Measurements from ENCODE around the gene CNPY1. TPM values are rescaled to one million over a fixed set of nuclear protein-coding genes. Genes with fewer than 3 reads are reported as not detected.

CNPY1 gene
- total RNA-seq, 8 experiments from 2014 or later = 0.17 to 0.46 (median 0.28) TPM; not detected in 5

- in situ Hi-C loops (cut with MboI; ENCODE audit: low pct_unique_long_range_greater_than_20kb in 2 of 9, low sequenced_read_pairs in 9 of 9, unreplicated experiment in 9 of 9) = no loop called here
- no peak for ATAC-seq (replicated peaks in 6 of 8)
- 17 to 80% (median 70%) methylated on average over 1 to 3 of the region's 10 CpGs; no CpG with 5 or more reads in 6 of the 10 experiments for WGBS, 10 experiments
- Histone ChIP-seq H3K4me1 (replicated peaks in 1 of 2) (peaks cover 0 to 8% of the 10 kb centered on the region in 2 donors), H3K27ac (no peak overlapping the region), H3K4me3 (no peak overlapping the region)
Measured at GRCh38 chr7:155549226-155549625, 2.9 kb upstream of the CNPY1 start.

GRCh38 chr7:155547161-155547791 lies 917 bp upstream of the CNPY1 start:
- Histone ChIP-seq H3K4me1 (replicated peaks in 1 of 2) (peaks cover 0 to 25% of the 10 kb centered on the region in 2 donors), H3K27ac (no peak overlapping the region), H3K4me3 (no peak overlapping the region)
- 42 to 89% (median 83%) methylated on average over 2 to 8 of the region's 12 CpGs; no CpG with 5 or more reads in 5 of the 10 experiments for WGBS, 10 experiments
- in situ Hi-C loops (cut with MboI; ENCODE audit: low pct_unique_long_range_greater_than_20kb in 2 of 9, low sequenced_read_pairs in 9 of 9, unreplicated experiment in 9 of 9) = no loop called here
- no peak for ATAC-seq (replicated peaks in 6 of 8)

GRCh38 chr7:155545348-155545747 lies 1.0 kb downstream of the CNPY1 start:
- WGBS, 10 experiments = 70 to 85% (median 78%) methylated on average over 1 to 8 of the region's 9 CpGs; no CpG with 5 or more reads in 5 of the 10 experiments
- no peak overlapping the region for H3K4me3 ChIP-seq
- H3K4me1 ChIP-seq (replicated peaks in 1 of 2) = peaks cover 0 to 30% of the 10 kb centered on the region in 2 donors
- in situ Hi-C loops (cut with MboI; ENCODE audit: low pct_unique_long_range_greater_than_20kb in 2 of 9, low sequenced_read_pairs in 9 of 9, unreplicated experiment in 9 of 9) = no loop called here
- ATAC-seq (replicated peaks in 6 of 8) = no peak
- H3K27ac ChIP-seq = no peak overlapping the region

- Histone ChIP-seq H3K4me1 (replicated peaks in 1 of 2) (peaks cover 0 to 30% of the 10 kb centered on the region in 2 donors), H3K27ac (no peak overlapping the region), H3K4me3 (no peak overlapping the region)
- no peak for ATAC-seq (replicated peaks in 6 of 8)
- in situ Hi-C loops (cut with MboI; ENCODE audit: low pct_unique_long_range_greater_than_20kb in 2 of 9, low sequenced_read_pairs in 9 of 9, unreplicated experiment in 9 of 9) = no loop called here
- WGBS, 10 experiments = 0 to 83% methylated on average over 1 to 3 of the region's 7 CpGs; no CpG with 5 or more reads in 8 of the 10 experiments
Measured at GRCh38 chr7:155544485-155544884, 1.9 kb downstream of the CNPY1 start.

- in situ Hi-C loops (cut with MboI; ENCODE audit: low pct_unique_long_range_greater_than_20kb in 2 of 9, low sequenced_read_pairs in 9 of 9, unreplicated experiment in 9 of 9) = no loop called here
- Histone ChIP-seq H3K4me3 (no peak overlapping the region), H3K27ac (no peak overlapping the region), H3K4me1 (replicated peaks in 1 of 2) (peaks cover 0 to 30% of the 10 kb centered on the region in 2 donors)
- WGBS, 10 experiments = 20 to 100% (median 60%) methylated on average over 1 to 5 of the region's 9 CpGs; no CpG with 5 or more reads in 3 of the 10 experiments
- no peak for ATAC-seq (replicated peaks in 6 of 8)
Measured at GRCh38 chr7:155543926-155544325, 2.4 kb downstream of the CNPY1 start.

GRCh38 chr7:155543011-155543876 lies 3.1 kb downstream of the CNPY1 start:
- peaks cover 0 to 33% of the 10 kb centered on the region in 2 donors for H3K4me1 ChIP-seq (replicated peaks in 1 of 2)
- H3K27ac ChIP-seq = no peak overlapping the region
- 0 to 90% (median 28%) methylated on average over 1 to 10 of the region's 21 CpGs; no CpG with 5 or more reads in 5 of the 10 experiments for WGBS, 10 experiments
- in situ Hi-C loops (cut with MboI; ENCODE audit: low pct_unique_long_range_greater_than_20kb in 2 of 9, low sequenced_read_pairs in 9 of 9, unreplicated experiment in 9 of 9) = no loop called here
- no peak overlapping the region for H3K4me3 ChIP-seq
- ATAC-seq (replicated peaks in 6 of 8) = peak in 4 of 8 experiments; percentile 23 to 56 (median 49)

- in situ Hi-C loops (cut with MboI; ENCODE audit: low pct_unique_long_range_greater_than_20kb in 2 of 9, low sequenced_read_pairs in 9 of 9, unreplicated experiment in 9 of 9) = no loop called here
- peak in 6 of 8 experiments; percentile 51 to 91 (median 70) for ATAC-seq (replicated peaks in 6 of 8)
- Histone ChIP-seq H3K27ac (no peak overlapping the region), H3K4me3 (no peak overlapping the region), H3K4me1 (replicated peaks in 1 of 2) (peaks cover 0 to 25% of the 10 kb centered on the region in 2 donors)
- 0 to 88% (median 74%) methylated on average over 1 to 8 of the region's 19 CpGs; no CpG with 5 or more reads in 5 of the 10 experiments for whole genome bisulfite sequencing, 10 experiments
Measured at GRCh38 chr7:155541986-155542675, 4.2 kb downstream of the CNPY1 start.

GRCh38 chr7:155540553-155540952 lies 5.8 kb downstream of the CNPY1 start:
- H3K27ac ChIP-seq = no peak overlapping the region
- in situ Hi-C loops (cut with MboI; ENCODE audit: low pct_unique_long_range_greater_than_20kb in 2 of 9, low sequenced_read_pairs in 9 of 9, unreplicated experiment in 9 of 9) = no loop called here
- 18 to 100% (median 60%) methylated on average over 2 to 10 of the region's 12 CpGs; no CpG with 5 or more reads in 2 of the 10 experiments for WGBS, 10 experiments
- peaks cover 0 to 25% of the 10 kb centered on the region in 2 donors for H3K4me1 ChIP-seq (replicated peaks in 1 of 2)
- no peak overlapping the region for H3K4me3 ChIP-seq
- ATAC-seq (replicated peaks in 6 of 8) = no peak

GRCh38 chr7:155538293-155538692 lies 8.1 kb downstream of the CNPY1 start:
- H3K27ac ChIP-seq = no peak overlapping the region
- H3K4me1 ChIP-seq (replicated peaks in 1 of 2) = peaks cover 5 to 23% of the 10 kb centered on the region in 2 donors
- no peak overlapping the region for H3K4me3 ChIP-seq
- no peak for ATAC-seq (replicated peaks in 6 of 8)
- in situ Hi-C loops (cut with MboI; ENCODE audit: low pct_unique_long_range_greater_than_20kb in 2 of 9, low sequenced_read_pairs in 9 of 9, unreplicated experiment in 9 of 9) = no loop called here
- 30% methylated on average over 3 of the region's 9 CpGs; no CpG with 5 or more reads in 9 of the 10 experiments for WGBS, 10 experiments

- ATAC-seq (replicated peaks in 6 of 8) = no peak
- 0 to 93% (median 63%) methylated on average over 1 to 6 of the region's 8 CpGs; no CpG with 5 or more reads in 4 of the 10 experiments for WGBS, 10 experiments
- in situ Hi-C loops (cut with MboI; ENCODE audit: low pct_unique_long_range_greater_than_20kb in 2 of 9, low sequenced_read_pairs in 9 of 9, unreplicated experiment in 9 of 9) = no loop called here
- Histone ChIP-seq H3K4me1 (replicated peaks in 1 of 2) (peaks cover 8 to 15% of the 10 kb centered on the region in 2 donors), H3K4me3 (no peak overlapping the region), H3K27ac (no peak overlapping the region)
Measured at GRCh38 chr7:155536451-155536850, 9.9 kb downstream of the CNPY1 start.

- ATAC-seq (replicated peaks in 6 of 8) = peak in 2 of 8 experiments; percentile 7 to 11
- in situ Hi-C loops (cut with MboI; ENCODE audit: low pct_unique_long_range_greater_than_20kb in 2 of 9, low sequenced_read_pairs in 9 of 9, unreplicated experiment in 9 of 9) = no loop called here
- 10 to 83% (median 64%) methylated on average over 1 to 9 of the region's 11 CpGs; no CpG with 5 or more reads in 3 of the 10 experiments for WGBS, 10 experiments
Measured at GRCh38 chr7:155534691-155535090, 11.7 kb downstream of the CNPY1 start.

GRCh38 chr7:155533827-155534690 lies 12.3 kb downstream of the CNPY1 start:
- peak; percentile 28 to 83 (median 68) for ATAC-seq (replicated peaks in 6 of 8)
- H3K27ac ChIP-seq = no peak overlapping the region
- WGBS, 10 experiments = 0 to 63% (median 20%) methylated on average over 1 to 11 of the region's 27 CpGs; no CpG with 5 or more reads in 4 of the 10 experiments
- in situ Hi-C loops (cut with MboI; ENCODE audit: low pct_unique_long_range_greater_than_20kb in 2 of 9, low sequenced_read_pairs in 9 of 9, unreplicated experiment in 9 of 9) = no loop called here
- H3K4me1 ChIP-seq (replicated peaks in 1 of 2) = peaks cover 8 to 15% of the 10 kb centered on the region in 2 donors
- peak overlapping the region in 1 of 5 donors; percentile 30 for H3K4me3 ChIP-seq

More at GRCh38 chr7:155534691-155535090, 11.7 kb downstream of the CNPY1 start:
- H3K4me3 ChIP-seq = no peak overlapping the region
- peaks cover 8 to 15% of the 10 kb centered on the region in 2 donors for H3K4me1 ChIP-seq (replicated peaks in 1 of 2)
- no peak overlapping the region for H3K27ac ChIP-seq

Data from motor neuron (in vitro differentiated cells).